AG09319 (cell line): ENCODE data around the gene USP34.
A peak's percentile ranks its signal among the peaks of the same experiment; 100 is the strongest.

Source experiments
- DNase-seq: peaks from one replicate; pipeline ENCODE4 v3.0.0-alpha.2; 2010; ENCODE audit warnings: low read depth; ENCODE audit errors: extremely low read depth
- TF ChIP-seq, protein P1 (sequence below): IDR thresholded peaks from 2 replicates; pipeline ENCODE4 v1.5.1; 2011; ENCODE audit warnings: low read depth, mild to moderate bottlenecking, inconsistent platforms, low read length, moderate library complexity

USP34 gene

DNA sequence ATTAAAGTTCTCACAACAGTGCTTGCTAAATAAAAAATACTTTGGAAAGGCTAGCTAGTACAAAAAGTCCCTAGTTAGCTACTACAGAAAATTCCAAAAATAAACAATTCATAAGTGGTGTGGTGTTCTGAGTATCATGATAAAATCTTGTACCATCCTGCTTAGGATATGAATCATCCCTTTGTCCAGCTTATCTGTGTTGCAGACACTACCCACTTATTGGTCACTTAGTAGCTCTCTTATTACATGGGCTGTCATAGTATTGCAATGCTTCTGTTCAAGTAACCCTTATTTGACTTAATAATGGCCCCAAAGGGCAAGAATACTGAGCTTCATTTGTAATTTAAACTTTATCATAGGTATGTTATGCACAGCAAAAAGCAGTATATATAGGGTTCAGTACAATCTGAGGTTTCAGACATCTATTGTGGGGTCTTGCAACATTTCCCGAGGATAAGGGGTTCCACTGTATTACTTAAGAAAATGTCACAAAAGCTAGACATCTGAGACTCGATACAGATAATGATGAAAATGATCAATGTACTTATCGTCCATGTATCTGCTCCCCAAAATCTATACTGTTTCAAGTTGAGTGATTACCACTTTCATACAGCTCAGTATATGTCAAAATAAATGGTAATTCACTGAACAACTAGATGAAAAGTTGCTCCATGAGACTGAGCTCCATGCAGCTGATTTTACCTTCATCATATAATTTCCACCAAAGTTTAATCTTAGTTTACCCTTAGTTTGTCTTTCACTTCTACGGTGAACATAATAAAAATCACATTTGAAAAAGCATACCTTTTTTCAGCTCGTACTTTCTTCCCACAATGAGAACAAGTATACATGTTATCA lies 215.1 kb downstream of the USP34 start:
- TF ChIP-seq, protein P1, sequence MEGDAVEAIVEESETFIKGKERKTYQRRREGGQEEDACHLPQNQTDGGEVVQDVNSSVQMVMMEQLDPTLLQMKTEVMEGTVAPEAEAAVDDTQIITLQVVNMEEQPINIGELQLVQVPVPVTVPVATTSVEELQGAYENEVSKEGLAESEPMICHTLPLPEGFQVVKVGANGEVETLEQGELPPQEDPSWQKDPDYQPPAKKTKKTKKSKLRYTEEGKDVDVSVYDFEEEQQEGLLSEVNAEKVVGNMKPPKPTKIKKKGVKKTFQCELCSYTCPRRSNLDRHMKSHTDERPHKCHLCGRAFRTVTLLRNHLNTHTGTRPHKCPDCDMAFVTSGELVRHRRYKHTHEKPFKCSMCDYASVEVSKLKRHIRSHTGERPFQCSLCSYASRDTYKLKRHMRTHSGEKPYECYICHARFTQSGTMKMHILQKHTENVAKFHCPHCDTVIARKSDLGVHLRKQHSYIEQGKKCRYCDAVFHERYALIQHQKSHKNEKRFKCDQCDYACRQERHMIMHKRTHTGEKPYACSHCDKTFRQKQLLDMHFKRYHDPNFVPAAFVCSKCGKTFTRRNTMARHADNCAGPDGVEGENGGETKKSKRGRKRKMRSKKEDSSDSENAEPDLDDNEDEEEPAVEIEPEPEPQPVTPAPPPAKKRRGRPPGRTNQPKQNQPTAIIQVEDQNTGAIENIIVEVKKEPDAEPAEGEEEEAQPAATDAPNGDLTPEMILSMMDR, result no peak
- peak; percentile 32 for DNase-seq

DNA sequence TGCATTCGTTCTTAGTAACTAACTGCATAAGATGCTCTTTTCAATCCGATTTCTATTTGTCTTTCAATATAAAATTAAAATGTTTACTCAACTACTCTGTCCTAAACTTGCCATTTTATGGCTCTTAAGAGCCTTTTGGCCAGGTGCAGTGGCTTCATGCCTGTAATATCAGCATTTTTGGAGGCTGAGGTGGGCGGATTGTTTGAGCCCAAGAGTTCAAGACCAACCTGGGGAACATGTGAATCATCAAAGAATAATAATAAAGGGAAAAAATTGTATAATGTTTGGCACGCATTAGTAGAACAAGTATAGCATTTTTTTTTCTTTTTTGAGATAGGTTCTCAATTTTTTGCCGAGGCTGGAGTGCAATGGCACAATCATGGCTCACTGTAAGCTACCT lies 216.4 kb downstream of the USP34 start:
- TF ChIP-seq, protein P1, result no peak
- no peak for DNase-seq

DNA sequence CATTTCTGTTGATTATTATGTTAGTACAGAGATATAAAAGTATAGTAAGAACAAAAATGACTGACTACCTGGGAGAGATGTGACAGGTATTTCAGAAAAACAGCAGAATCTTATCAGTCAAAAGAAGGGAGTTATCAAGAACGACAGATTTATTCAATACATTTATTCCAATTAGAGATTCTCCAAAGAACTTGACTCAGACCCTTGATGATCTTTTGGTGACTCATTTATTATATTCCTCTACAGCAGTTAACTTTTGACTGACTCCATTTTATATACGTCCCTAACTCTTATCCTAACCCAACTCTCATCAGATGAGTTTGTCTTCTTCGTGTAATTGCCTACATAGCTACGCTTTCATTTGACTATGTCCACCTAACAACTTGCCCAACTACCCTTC lies 217.8 kb downstream of the USP34 start:
- no peak for DNase-seq

GRCh38 chr2:61252031-61252430 lies 218.9 kb downstream of the USP34 start:
- no peak for DNase-seq

More for the DNA sequence above, 217.8 kb downstream of the USP34 start:
- TF ChIP-seq, protein P1, result no peak

DNA sequence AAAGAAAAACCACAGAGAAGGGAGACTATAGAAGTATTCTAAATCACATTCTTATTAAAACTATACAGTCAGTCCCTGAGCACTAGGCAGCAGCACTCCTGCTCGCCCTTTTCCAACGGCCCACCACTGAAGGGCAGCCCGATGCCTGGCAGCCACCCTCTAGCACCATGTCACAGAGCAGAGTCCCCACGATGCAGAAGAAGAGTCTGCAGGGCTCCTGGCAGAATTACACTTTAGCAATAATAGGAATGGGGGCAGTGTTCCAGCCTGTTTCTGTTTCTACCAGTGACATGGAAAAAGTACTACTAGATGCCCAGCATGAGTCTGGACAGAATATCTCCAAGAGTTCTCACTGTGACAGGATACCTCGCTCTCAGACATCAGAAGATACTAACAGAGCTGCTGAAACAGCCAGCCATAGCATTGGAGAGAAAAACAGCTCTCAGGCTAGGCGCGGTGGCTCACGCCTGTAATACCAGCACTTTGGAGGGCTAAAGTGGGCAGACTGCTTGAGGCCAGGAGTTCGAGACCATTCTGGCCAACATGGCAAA lies 221.3 kb downstream of the USP34 start:
- TF ChIP-seq, protein P1, result no peak
- no peak for DNase-seq

More at GRCh38 chr2:61252031-61252430, 218.9 kb downstream of the USP34 start:
- TF ChIP-seq, protein P1, result no peak

DNA sequence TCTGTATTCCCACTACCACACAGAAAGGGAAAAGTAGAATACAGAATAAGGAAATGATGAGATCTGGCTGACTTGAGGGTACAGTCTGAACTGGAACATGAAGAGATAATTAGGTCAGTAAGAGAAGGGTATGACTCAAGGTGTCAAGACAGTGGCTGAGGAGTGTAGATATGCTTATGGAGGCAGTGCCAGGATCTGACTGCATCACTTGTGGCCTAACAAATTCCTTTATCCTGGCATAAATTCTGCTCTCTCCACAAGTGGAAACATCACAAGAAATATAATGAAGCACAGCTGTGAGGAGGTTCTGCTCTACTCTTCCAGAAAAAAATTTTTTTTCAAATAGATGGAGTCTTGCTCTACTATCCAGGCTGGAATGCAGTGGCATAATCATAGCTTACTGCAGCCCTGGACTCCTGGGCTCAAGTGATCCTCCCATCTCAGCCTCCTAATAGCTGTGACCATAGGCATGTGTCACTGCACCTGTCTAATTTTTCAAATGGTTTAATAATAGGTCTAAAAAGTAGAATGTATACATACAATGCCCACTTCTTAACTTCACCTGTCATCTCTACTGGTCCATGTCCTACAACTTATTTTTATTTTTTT lies 223.6 kb downstream of the USP34 start:
- peak; percentile 71 for DNase-seq
- TF ChIP-seq, protein P1, result no peak

DNA sequence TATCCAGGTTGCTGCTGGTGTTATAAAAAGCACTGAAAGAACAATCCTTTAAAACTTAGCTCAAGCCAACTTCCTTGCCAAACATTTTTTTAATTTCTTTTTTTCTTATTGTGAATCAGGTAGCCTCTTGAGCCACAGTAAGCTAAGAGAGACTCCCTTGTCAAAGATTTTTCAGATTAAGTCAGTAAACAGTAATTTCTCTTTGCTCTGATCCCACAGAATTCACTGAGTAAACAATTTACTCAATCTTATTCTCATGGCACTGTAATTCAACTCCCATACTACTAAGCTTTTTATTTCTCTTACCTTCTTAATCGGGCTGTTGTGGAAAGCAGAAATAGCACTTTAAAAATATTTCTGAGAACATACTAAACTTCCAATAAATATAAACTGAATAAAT lies 226.2 kb downstream of the USP34 start:
- no peak for DNase-seq
- TF ChIP-seq, protein P1, result no peak
